Right ventricle myocardium superior (tissue), 1 donor: ENCODE results near the gene CWF19L1. TPM values are rescaled to one million over a fixed set of nuclear protein-coding genes. Genes with fewer than 3 reads are reported as not detected.

Experiments used
- ATAC-seq: fragments of 200-7000 bp; cut with Tn5 transposase; one replicate; pipeline ENCODE4 v1.9.1; 2020; ENCODE audit warnings: mild to moderate bottlenecking; ENCODE audit not compliant: poor library complexity
- DNase-seq: peaks from one replicate; pipeline ENCODE4 v3.0.0-alpha.2; 2020
- intact Hi-C: fragments of 100-400 bp; cut with DNase I; formaldehyde crosslinking; loops from one replicate; pipeline ENCODE4 v1.11.2; 2022
- total RNA-seq: library from RNA; stranded (reverse); fragmentation: NEBNext Ultra II Directional; extraction: Animal tissue kit (Norgen Biotek cat#: 25700); gene quantifications from one replicate; pipeline ENCODE4 v1.2.1, GENCODE V29; 2021
- donor health status: DM: no; HTN: yes; CAD: no; lungs with severe emphysema.

Gene CWF19L1
- total RNA-seq, 1 donor from 2014 or later, result 13.0 TPM

GRCh38 chr10:100185364-100186252 is 81.8 kb downstream of the CWF19L1 start, which contains the start of gene ERLIN1:
Gene ERLIN1, minus strand, starts transcription at chr10:100186029. Its CDS starts 403 bp downstream, at chr10:100185626.
- ATAC-seq, result peak; percentile 99
- peak; percentile 96 for DNase-seq
- intact Hi-C loops, result no loop called here

- ATAC-seq (no peak), DNase-seq (no peak)
- intact Hi-C loops, result no loop called here
These were observed 82.6 kb downstream of the CWF19L1 start for GRCh38 chr10:100184840-100185239.

DNA sequence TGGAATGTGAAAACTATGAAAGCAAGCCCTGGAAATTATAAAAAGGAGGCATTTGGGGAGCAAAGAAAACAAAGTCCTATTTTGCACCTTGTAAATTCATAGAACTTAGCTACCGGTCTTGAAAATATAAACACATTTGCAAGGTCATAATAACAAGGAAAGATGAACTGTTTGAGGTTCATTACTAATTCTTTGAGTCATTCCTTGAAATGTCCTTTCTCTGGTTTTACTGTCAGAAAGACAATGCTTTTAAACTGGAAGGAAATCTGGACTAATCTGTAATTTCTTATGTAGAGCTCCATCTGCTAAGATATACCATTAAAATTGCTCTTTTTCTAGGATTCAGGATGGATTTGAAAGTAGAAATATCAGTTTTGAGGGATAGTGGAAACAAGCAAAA is 83.0 kb downstream of the CWF19L1 start:
- ATAC-seq (no peak), DNase-seq (no peak)
- intact Hi-C loops, result no loop called here

DNA sequence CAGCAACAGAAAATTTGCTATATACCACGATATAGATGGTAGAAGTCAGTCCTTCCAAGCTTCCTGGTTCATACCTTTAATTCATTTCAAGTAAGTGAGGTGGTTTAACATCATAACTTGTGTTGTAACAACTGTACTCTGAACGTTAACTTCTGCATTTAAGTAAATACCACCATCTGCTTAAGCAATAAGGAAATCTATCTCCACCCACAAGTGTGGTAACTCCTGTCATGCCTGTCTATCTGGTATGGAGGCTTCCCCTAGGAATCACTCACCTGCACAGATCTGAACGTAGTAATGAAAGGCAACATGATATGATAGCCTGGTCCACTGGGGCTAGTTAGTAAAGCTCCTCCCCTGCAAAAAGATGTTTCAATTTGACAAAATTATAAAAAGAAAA is 84.0 kb downstream of the CWF19L1 start:
- ATAC-seq, result no peak
- DNase-seq, result no peak
- intact Hi-C loops, result no loop called here

DNA sequence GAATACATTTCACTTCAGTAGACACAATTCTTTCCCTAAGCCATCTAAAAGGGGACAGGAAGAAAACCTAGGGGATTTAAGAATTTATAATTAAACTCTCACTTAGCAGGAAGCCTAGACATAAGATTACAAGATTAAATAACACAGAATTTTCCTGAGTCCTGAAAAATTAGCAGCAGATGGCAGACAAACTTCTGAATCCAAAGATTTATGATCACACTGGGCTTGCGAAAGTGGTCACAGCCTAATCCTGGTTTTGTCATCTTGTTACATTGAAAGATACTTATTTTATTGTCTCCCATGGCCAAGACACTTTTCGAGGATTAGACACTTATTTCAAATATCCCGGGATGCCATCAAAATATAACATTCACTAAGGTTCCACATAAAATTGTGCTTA is 84.5 kb downstream of the CWF19L1 start:
- DNase-seq (no peak), ATAC-seq (no peak)
- intact Hi-C loops, result no loop called here

Other genes starting within 250 kb of the CWF19L1 start
- gene CPN1, start 185.8 kb downstream of the CWF19L1 start, total RNA-seq, result not detected
- gene ERLIN1, start 81.6 kb downstream of the CWF19L1 start, total RNA-seq, result 6.9 TPM
- gene CHUK, start 38.0 kb downstream of the CWF19L1 start, total RNA-seq, result 9.3 TPM
- 15.9 TPM for gene BLOC1S2, start 19.0 kb upstream of the CWF19L1 start, total RNA-seq
- not detected for gene PKD2L1, start 62.6 kb upstream of the CWF19L1 start, total RNA-seq
- 21.2 TPM for gene SCD, start 79.6 kb upstream of the CWF19L1 start, total RNA-seq
- not detected for gene WNT8B, start 195.4 kb upstream of the CWF19L1 start, total RNA-seq